IMR-90 (cell line): ENCODE measurements around the gene ASTN2. TPM values are rescaled to one million over a fixed set of nuclear protein-coding genes. Genes with fewer than 3 reads are reported as not detected.

ENCODE experiments used
- ATAC-seq: fragments of 200-7000 bp; cut with Tn5 transposase; 2 replicates; pipeline ENCODE4 v1.9.1; 2020; ENCODE audit warnings: low read depth, mild to moderate bottlenecking, moderate library complexity
- BruUV-seq: library from RNA; stranded (reverse); fragments of 400-500 nt; replicated peaks from 2 replicates; lab custom pipeline; 2021; lab: Mats Ljungman, UMichigan
- CTCF ChIA-PET: fragments of 300-600 bp; formaldehyde crosslinking; extraction: SDS; loops from one replicate; lab custom pipeline; 2021; ENCODE audit warnings: antibody characterized with exemption; lab: Yijun Ruan, JAX
- POLR2A ChIA-PET: fragments of 300-600 bp; sonication (Branson Sonifier 250); formaldehyde crosslinking; loops from one replicate; lab custom pipeline; 2022; ENCODE audit warnings: antibody characterized with exemption; ENCODE audit not compliant: unreplicated experiment; lab: Charles Lee
- DNase-seq: peaks from one replicate; pipeline ENCODE4 v3.0.0; 2013
- H2AFZ ChIP-seq: replicated peaks from 2 replicates; pipeline ENCODE3; 2013; ENCODE audit warnings: low read length, mild to moderate bottlenecking; ENCODE audit not compliant: poor library complexity
- H2AK5ac ChIP-seq: 2 replicates; pipeline ENCODE4 v1.6.1; 2013; ENCODE audit warnings: low read depth, low read length, inconsistent platforms
- H2AK9ac ChIP-seq: replicated peaks from 2 replicates; pipeline ENCODE3; 2013; ENCODE audit warnings: mild to moderate bottlenecking, low read depth, low read length, moderate library complexity; ENCODE audit not compliant: poor library complexity
- H2BK120ac ChIP-seq: 2 replicates; pipeline ENCODE4 v1.6.1; 2013; ENCODE audit warnings: low read depth, low read length, inconsistent platforms
- H2BK15ac ChIP-seq: 3 replicates; pipeline ENCODE4 v1.6.1; 2013; ENCODE audit warnings: low read depth, low read length, inconsistent platforms
- H2BK20ac ChIP-seq: 2 replicates; pipeline ENCODE4 v1.6.1; 2013; ENCODE audit warnings: low read depth, mild to moderate bottlenecking, inconsistent platforms, low read length, moderate library complexity
- H2BK5ac ChIP-seq: 2 replicates; pipeline ENCODE4 v1.6.1; 2013; ENCODE audit warnings: mild to moderate bottlenecking, low read depth, low read length, inconsistent platforms; ENCODE audit not compliant: poor library complexity, severe bottlenecking
- H3K14ac ChIP-seq: replicated peaks from 2 replicates; pipeline ENCODE4 v1.6.1; 2013; ENCODE audit warnings: low read depth, low read length, inconsistent platforms
- H3K18ac ChIP-seq: 2 replicates; pipeline ENCODE4 v1.6.1; 2013; ENCODE audit warnings: low read depth, low read length, control low read depth
- H3K23ac ChIP-seq: 2 replicates; pipeline ENCODE4 v1.6.1; 2013; ENCODE audit warnings: low read depth, low read length, inconsistent platforms
- H3K27ac ChIP-seq: 2 replicates; pipeline ENCODE4 v1.5.1; 2013; ENCODE audit warnings: mild to moderate bottlenecking, control low read depth, low read length; ENCODE audit not compliant: insufficient read depth
- H3K27me3 ChIP-seq: 2 replicates; pipeline ENCODE4 v1.6.1; 2013; ENCODE audit warnings: low read length; ENCODE audit not compliant: control insufficient read depth, insufficient read depth
- H3K36me3 ChIP-seq: 2 replicates; pipeline ENCODE4 v1.6.1; 2013; ENCODE audit warnings: low read length, mixed read lengths; ENCODE audit not compliant: control insufficient read depth, insufficient read depth
- H3K4ac ChIP-seq: 2 replicates; pipeline ENCODE4 v1.6.1; 2013; ENCODE audit warnings: low read depth, low read length, inconsistent platforms
- H3K4me1 ChIP-seq: 2 replicates; pipeline ENCODE4 v1.6.1; 2013; ENCODE audit warnings: low read length, mixed read lengths; ENCODE audit not compliant: control insufficient read depth, insufficient read depth
- H3K4me2 ChIP-seq: 2 replicates; pipeline ENCODE4 v1.6.1; 2013; ENCODE audit warnings: low read depth, mild to moderate bottlenecking, control low read depth, low read length, moderate library complexity
- H3K4me3 ChIP-seq: 2 replicates; pipeline ENCODE4 v1.5.1; 2013; ENCODE audit warnings: low read depth, mild to moderate bottlenecking, control low read depth, low read length, moderate library complexity; ENCODE audit not compliant: insufficient read depth
- H3K56ac ChIP-seq: 2 replicates; pipeline ENCODE4 v1.6.1; 2013; ENCODE audit warnings: low read length, inconsistent platforms; ENCODE audit not compliant: insufficient read depth; ENCODE audit errors: extremely low read depth
- H3K79me1 ChIP-seq, 2 experiments: 2 replicates each; pipeline ENCODE4 v1.6.1; 2013; ENCODE audit warnings: low read length in 2 of 2, inconsistent platforms in 1 of 2, low read depth in 1 of 2
- H3K9ac ChIP-seq: 2 replicates; pipeline ENCODE4 v1.6.1; 2013; ENCODE audit warnings: low read depth, low read length, control low read depth
- H3K9me1 ChIP-seq: 2 replicates; pipeline ENCODE4 v1.6.1; 2013; ENCODE audit warnings: low read length, inconsistent platforms; ENCODE audit not compliant: insufficient read depth
- H3K9me3 ChIP-seq: 2 replicates; pipeline ENCODE4 v1.6.1; 2013; ENCODE audit warnings: low read length; ENCODE audit not compliant: control insufficient read depth, insufficient read depth
- H4K20me1 ChIP-seq: 2 replicates; pipeline ENCODE4 v1.6.1; 2013; ENCODE audit warnings: low read length, inconsistent platforms; ENCODE audit not compliant: insufficient read depth
- H4K5ac ChIP-seq: 2 replicates; pipeline ENCODE4 v1.6.1; 2013; ENCODE audit warnings: mild to moderate bottlenecking, low read depth, low read length, control low read depth
- H4K8ac ChIP-seq, 2 experiments: 2 replicates each; pipeline ENCODE4 v1.6.1; 2013; ENCODE audit warnings: low read depth in 2 of 2, low read length in 2 of 2, control low read depth in 1 of 2, inconsistent platforms in 1 of 2
- H4K91ac ChIP-seq: 2 replicates; pipeline ENCODE4 v1.6.1; 2013; ENCODE audit warnings: low read depth, low read length, inconsistent platforms; ENCODE audit not compliant: insufficient read depth
- BHLHE40 ChIP-seq: fragments of 150-350 bp; IDR thresholded peaks from 2 replicates; pipeline ENCODE4 v1.6.1; 2016; ENCODE audit warnings: mild to moderate bottlenecking, low read depth, low read length
- CEBPB ChIP-seq: IDR thresholded peaks from 2 replicates; pipeline ENCODE4 v1.6.1; 2012; ENCODE audit warnings: low read depth, low read length, improper control_type of control experiment
- CHD1 ChIP-seq: IDR thresholded peaks from 2 replicates; pipeline ENCODE4 v1.6.1; 2012; ENCODE audit warnings: low read depth, low read length, improper control_type of control experiment
- CTCF ChIP-seq: conservative IDR thresholded peaks from 2 replicates; pipeline ENCODE4 v1.5.1; 2012; ENCODE audit warnings: mild to moderate bottlenecking, low read depth, low read length, improper control_type of control experiment
- ELK1 ChIP-seq: fragments of 150-350 bp; IDR thresholded peaks from 2 replicates; pipeline ENCODE4 v1.6.1; 2016; ENCODE audit warnings: low read depth, mild to moderate bottlenecking, low read length, moderate library complexity, borderline replicate concordance
- FOS ChIP-seq: fragments of 150-350 bp; IDR thresholded peaks from 2 replicates; pipeline ENCODE4 v1.6.1; 2016; ENCODE audit warnings: low read depth, low read length
- MAFK ChIP-seq: IDR thresholded peaks from 2 replicates; pipeline ENCODE4 v1.6.1; 2012; ENCODE audit warnings: low read depth, low read length, improper control_type of control experiment
- MAZ ChIP-seq: IDR thresholded peaks from 2 replicates; pipeline ENCODE4 v1.6.1; 2012; ENCODE audit warnings: low read depth, mild to moderate bottlenecking, low read length, improper control_type of control experiment, moderate library complexity, borderline replicate concordance
- MXI1 ChIP-seq: IDR thresholded peaks from 2 replicates; pipeline ENCODE4 v1.6.1; 2012; ENCODE audit warnings: low read depth, mild to moderate bottlenecking, low read length, moderate library complexity, borderline replicate concordance
- NFE2L2 ChIP-seq: fragments of 150-350 bp; IDR thresholded peaks from 2 replicates; pipeline ENCODE4 v1.6.1; 2016; ENCODE audit warnings: low read depth, mild to moderate bottlenecking, low read length
- POLR2A ChIP-seq: IDR thresholded peaks from 2 replicates; pipeline ENCODE4 v1.6.1; 2012; ENCODE audit warnings: mild to moderate bottlenecking, low read depth, low read length
- RAD21 ChIP-seq: IDR thresholded peaks from 2 replicates; pipeline ENCODE4 v1.6.1; 2012; ENCODE audit warnings: low read length, improper control_type of control experiment
- RCOR1 ChIP-seq: IDR thresholded peaks from 2 replicates; pipeline ENCODE4 v1.6.1; 2012; ENCODE audit warnings: mild to moderate bottlenecking, low read length, improper control_type of control experiment; ENCODE audit not compliant: insufficient replicate concordance
- RFX5 ChIP-seq: IDR thresholded peaks from 2 replicates; pipeline ENCODE4 v1.8.0; 2012; ENCODE audit warnings: low read depth, mild to moderate bottlenecking, low read length, moderate library complexity
- SMC3 ChIP-seq: fragments of 150-350 bp; IDR thresholded peaks from 2 replicates; pipeline ENCODE4 v1.6.1; 2016; ENCODE audit warnings: low read depth, mild to moderate bottlenecking, antibody characterized with exemption, low read length, moderate library complexity
- USF2 ChIP-seq: fragments of 150-350 bp; IDR thresholded peaks from 2 replicates; pipeline ENCODE4 v1.6.1; 2017; ENCODE audit warnings: mild to moderate bottlenecking, antibody characterized with exemption, low read length, low read depth
- WGBS, 2 experiments: methylation state at CpG; one replicate each; pipeline versions ENCODE4 v1.1.5 to v1.1.7; 2013; ENCODE audit warnings: missing lambda C conversion rate in 2 of 2; ENCODE audit not compliant: insufficient read length in 1 of 2; ENCODE audit errors: extremely low coverage in 2 of 2; 5-methylcytosine and 5-hydroxymethylcytosine counted together
- dilution Hi-C: fragments of 300-500 bp; cut with HindIII; formaldehyde crosslinking; loops from one replicate; pipeline ENCODE4 v1.14.3; 2018; ENCODE audit warnings: low sequenced_read_pairs; ENCODE audit not compliant: unreplicated experiment
- in situ Hi-C: fragments of 300-500 bp; cut with MboI; formaldehyde crosslinking; loops from 3 replicates; pipeline ENCODE4 v1.14.3; 2019; ENCODE audit warnings: low sequenced_read_pairs, inconsistent platforms, mixed read lengths
- intact Hi-C: fragments of 100-400 bp; cut with micrococcal nuclease; formaldehyde crosslinking; loops from 2 replicates; pipeline ENCODE4 v1.10.0; 2022
- polyA plus RNA-seq, 3 experiments: library from polyadenylated mRNA; depleted of rRNA; stranded (reverse); fragments of >200 nt; gene quantifications; 2 replicates each; pipeline ENCODE4 v1.2.3, GENCODE V29; 2012; ENCODE audit warnings: low replicate concordance in 1 of 3
- total RNA-seq: library from RNA; depleted of rRNA; stranded (reverse); fragments of >200 nt; gene quantifications from 2 replicates; pipeline ENCODE4 v1.2.3, GENCODE V29; 2012

Gene ASTN2
- total and polyA plus RNA-seq, 2 of the 4 experiments (the other 2 are of a cell fraction): 3.8 to 6.8 TPM

- H3K56ac ChIP-seq: no peak overlapping the region
- peaks cover 21% of the 10 kb centered on the region for H3K36me3 ChIP-seq
- H3K27ac ChIP-seq: no peak overlapping the region
- BruUV-seq: no TSS peak
- H4K8ac ChIP-seq: no peak overlapping the region
- H3K27me3 ChIP-seq: no peaks in the 10 kb centered on the region
- no peak overlapping the region for H4K5ac ChIP-seq
- DNase-seq: no peak
- H3K23ac ChIP-seq: no peak overlapping the region
- H3K79me1 ChIP-seq: peaks cover 52 to 84% of the 10 kb centered on the region in 2 experiments
- no peak for TF ChIP-seq MAFK
- no peak for TF ChIP-seq RCOR1
- no peak for TF ChIP-seq CTCF
- TF ChIP-seq RFX5: no peak
- no peak for TF ChIP-seq BHLHE40
- no peak for TF ChIP-seq SMC3
- no peak for TF ChIP-seq POLR2A
- no peak for TF ChIP-seq MAZ
- TF ChIP-seq CHD1: no peak
- TF ChIP-seq USF2: no peak
- TF ChIP-seq CEBPB: no peak
- no peak for TF ChIP-seq NFE2L2
- no peak for TF ChIP-seq ELK1
- no peak for TF ChIP-seq RAD21
- TF ChIP-seq FOS: no peak
- TF ChIP-seq MXI1: no peak
- H3K4me3 ChIP-seq: no peak overlapping the region
- CTCF ChIA-PET: no interaction called here
- no peak overlapping the region for H3K4ac ChIP-seq
- POLR2A ChIA-PET: no interaction called here
- no peak overlapping the region for H4K91ac ChIP-seq
- dilution Hi-C loops: no loop called here
- peaks cover 12% of the 10 kb centered on the region for H3K4me1 ChIP-seq
- peaks cover 23% of the 10 kb centered on the region for H3K9me1 ChIP-seq
- H2BK120ac ChIP-seq: no peak overlapping the region
- H2BK5ac ChIP-seq: no peak overlapping the region
- in situ Hi-C loops: no loop called here
- H3K4me2 ChIP-seq: no peak overlapping the region
- no peak overlapping the region for H3K18ac ChIP-seq
- H2AK9ac ChIP-seq: no peak overlapping the region
- WGBS, 2 experiments: no CpG with 5 or more reads among the region's 4 CpGs
- no peak overlapping the region for H2BK15ac ChIP-seq
- intact Hi-C loops: no loop called here
- no peak overlapping the region for H2AFZ ChIP-seq
- H3K9me3 ChIP-seq: no peaks in the 10 kb centered on the region
- no peak overlapping the region for H2BK20ac ChIP-seq
- H2AK5ac ChIP-seq: no peak overlapping the region
- H4K20me1 ChIP-seq: peaks cover 71% of the 10 kb centered on the region
- H3K14ac ChIP-seq: no peak overlapping the region
- no peak overlapping the region for H3K9ac ChIP-seq
- ATAC-seq: no peak
These were observed 720.0 kb downstream of the ASTN2 start for GRCh38 chr9:116694785-116695291.
